ENCODE measurements around the gene CHCHD3.

DNA sequence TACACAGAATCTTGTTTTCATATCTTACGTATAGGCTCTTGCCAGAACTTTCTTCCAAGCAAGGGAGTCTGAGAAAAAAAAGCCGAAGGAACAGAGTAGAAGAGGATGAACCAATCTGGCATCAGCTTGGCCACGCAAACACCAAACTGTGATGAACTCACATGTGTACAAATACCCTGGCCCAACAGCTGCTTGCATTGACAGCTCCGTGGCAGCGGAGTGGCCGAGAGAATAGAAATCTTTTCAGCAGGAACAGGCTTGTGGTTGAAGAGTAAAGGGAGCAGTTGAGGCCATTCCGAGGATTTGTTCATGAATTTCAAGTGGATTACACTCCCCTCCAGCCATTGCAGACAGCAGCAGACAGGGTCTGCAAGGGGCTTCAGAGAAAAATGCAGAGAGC is 331.8 kb downstream of the CHCHD3 start:
- no peak for TF ChIP-seq ZBTB21 (tag by site-specific recombination; IDR thresholded peaks at IDR 0.05)
- TF ChIP-seq ZNF24 (tag by site-specific recombination; IDR thresholded peaks at IDR 0.05) = no peak
- no peak for TF ChIP-seq ZNF37A (tag by site-specific recombination; IDR thresholded peaks at IDR 0.05)
- no peak for TF ChIP-seq ZFP41 (tag by site-specific recombination; IDR thresholded peaks at IDR 0.05; ENCODE audit: borderline replicate concordance)
- TF ChIP-seq, protein P1, sequence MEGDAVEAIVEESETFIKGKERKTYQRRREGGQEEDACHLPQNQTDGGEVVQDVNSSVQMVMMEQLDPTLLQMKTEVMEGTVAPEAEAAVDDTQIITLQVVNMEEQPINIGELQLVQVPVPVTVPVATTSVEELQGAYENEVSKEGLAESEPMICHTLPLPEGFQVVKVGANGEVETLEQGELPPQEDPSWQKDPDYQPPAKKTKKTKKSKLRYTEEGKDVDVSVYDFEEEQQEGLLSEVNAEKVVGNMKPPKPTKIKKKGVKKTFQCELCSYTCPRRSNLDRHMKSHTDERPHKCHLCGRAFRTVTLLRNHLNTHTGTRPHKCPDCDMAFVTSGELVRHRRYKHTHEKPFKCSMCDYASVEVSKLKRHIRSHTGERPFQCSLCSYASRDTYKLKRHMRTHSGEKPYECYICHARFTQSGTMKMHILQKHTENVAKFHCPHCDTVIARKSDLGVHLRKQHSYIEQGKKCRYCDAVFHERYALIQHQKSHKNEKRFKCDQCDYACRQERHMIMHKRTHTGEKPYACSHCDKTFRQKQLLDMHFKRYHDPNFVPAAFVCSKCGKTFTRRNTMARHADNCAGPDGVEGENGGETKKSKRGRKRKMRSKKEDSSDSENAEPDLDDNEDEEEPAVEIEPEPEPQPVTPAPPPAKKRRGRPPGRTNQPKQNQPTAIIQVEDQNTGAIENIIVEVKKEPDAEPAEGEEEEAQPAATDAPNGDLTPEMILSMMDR (tag by site-specific recombination; IDR thresholded peaks at IDR 0.05) = no peak
- TF ChIP-seq ZNF223 (tag by site-specific recombination; IDR thresholded peaks at IDR 0.05) = no peak
- TF ChIP-seq YY1 (tag by site-specific recombination; IDR thresholded peaks at IDR 0.05) = no peak
- TF ChIP-seq, protein P2, sequence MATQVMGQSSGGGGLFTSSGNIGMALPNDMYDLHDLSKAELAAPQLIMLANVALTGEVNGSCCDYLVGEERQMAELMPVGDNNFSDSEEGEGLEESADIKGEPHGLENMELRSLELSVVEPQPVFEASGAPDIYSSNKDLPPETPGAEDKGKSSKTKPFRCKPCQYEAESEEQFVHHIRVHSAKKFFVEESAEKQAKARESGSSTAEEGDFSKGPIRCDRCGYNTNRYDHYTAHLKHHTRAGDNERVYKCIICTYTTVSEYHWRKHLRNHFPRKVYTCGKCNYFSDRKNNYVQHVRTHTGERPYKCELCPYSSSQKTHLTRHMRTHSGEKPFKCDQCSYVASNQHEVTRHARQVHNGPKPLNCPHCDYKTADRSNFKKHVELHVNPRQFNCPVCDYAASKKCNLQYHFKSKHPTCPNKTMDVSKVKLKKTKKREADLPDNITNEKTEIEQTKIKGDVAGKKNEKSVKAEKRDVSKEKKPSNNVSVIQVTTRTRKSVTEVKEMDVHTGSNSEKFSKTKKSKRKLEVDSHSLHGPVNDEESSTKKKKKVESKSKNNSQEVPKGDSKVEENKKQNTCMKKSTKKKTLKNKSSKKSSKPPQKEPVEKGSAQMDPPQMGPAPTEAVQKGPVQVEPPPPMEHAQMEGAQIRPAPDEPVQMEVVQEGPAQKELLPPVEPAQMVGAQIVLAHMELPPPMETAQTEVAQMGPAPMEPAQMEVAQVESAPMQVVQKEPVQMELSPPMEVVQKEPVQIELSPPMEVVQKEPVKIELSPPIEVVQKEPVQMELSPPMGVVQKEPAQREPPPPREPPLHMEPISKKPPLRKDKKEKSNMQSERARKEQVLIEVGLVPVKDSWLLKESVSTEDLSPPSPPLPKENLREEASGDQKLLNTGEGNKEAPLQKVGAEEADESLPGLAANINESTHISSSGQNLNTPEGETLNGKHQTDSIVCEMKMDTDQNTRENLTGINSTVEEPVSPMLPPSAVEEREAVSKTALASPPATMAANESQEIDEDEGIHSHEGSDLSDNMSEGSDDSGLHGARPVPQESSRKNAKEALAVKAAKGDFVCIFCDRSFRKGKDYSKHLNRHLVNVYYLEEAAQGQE (tag by site-specific recombination; IDR thresholded peaks at IDR 0.05) = no peak
- TF ChIP-seq, protein P3, sequence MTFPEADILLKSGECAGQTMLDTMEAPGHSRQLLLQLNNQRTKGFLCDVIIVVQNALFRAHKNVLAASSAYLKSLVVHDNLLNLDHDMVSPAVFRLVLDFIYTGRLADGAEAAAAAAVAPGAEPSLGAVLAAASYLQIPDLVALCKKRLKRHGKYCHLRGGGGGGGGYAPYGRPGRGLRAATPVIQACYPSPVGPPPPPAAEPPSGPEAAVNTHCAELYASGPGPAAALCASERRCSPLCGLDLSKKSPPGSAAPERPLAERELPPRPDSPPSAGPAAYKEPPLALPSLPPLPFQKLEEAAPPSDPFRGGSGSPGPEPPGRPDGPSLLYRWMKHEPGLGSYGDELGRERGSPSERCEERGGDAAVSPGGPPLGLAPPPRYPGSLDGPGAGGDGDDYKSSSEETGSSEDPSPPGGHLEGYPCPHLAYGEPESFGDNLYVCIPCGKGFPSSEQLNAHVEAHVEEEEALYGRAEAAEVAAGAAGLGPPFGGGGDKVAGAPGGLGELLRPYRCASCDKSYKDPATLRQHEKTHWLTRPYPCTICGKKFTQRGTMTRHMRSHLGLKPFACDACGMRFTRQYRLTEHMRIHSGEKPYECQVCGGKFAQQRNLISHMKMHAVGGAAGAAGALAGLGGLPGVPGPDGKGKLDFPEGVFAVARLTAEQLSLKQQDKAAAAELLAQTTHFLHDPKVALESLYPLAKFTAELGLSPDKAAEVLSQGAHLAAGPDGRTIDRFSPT (tag by site-specific recombination; IDR thresholded peaks at IDR 0.05) = no peak
